Keratinocyte (primary cell): ENCODE data around the gene TLE1.

Experiments used
- CTCF ChIP-seq, 3 experiments: IDR thresholded peaks in 1 of 3; conservative IDR thresholded peaks in 1 of 3; optimal IDR thresholded peaks in 1 of 3; 2 replicates in 2 of 3; 3 replicates in 1 of 3; pipeline versions ENCODE3 to v1.5.1; 2011; ENCODE audit warnings: low read length in 3 of 3, mild to moderate bottlenecking in 3 of 3, moderate library complexity in 2 of 3, control low read depth in 1 of 3, inconsistent platforms in 1 of 3; ENCODE audit not compliant: insufficient read depth in 2 of 3; ENCODE audit errors: extremely low read depth in 1 of 3
- EZH2 ChIP-seq: IDR thresholded peaks from one replicate; pipeline ENCODE4 v1.6.1; 2012; ENCODE audit warnings: inconsistent platforms, mild to moderate bottlenecking, low read length, moderate library complexity

GRCh38 chr9:81616141-81616540 lies 73.2 kb downstream of the TLE1 start:
- TF ChIP-seq CTCF (optimal IDR thresholded peaks at IDR 0.05 in 1 of 3, IDR thresholded peaks at IDR 0.05 in 1 of 3, conservative IDR thresholded peaks at IDR 0.05 in 1 of 3; ENCODE audit: extremely low read depth in 1 of 3, insufficient read depth in 2 of 3, low read length in 3 of 3): no peak
- TF ChIP-seq EZH2: no peak
